Measurements from ENCODE around the gene PRDM15.

GRCh38 chr21:41779659-41780058, 99.5 kb downstream of the PRDM15 start:
- TF ChIP-seq POLR2A (IDR thresholded peaks at IDR 0.05): no peak
- no peak for TF ChIP-seq CTCF (IDR thresholded peaks at IDR 0.05)

All from tibial nerve (tissue), 3 donors.